Measurements from ENCODE around the gene ATP6V0D1. TPM values are rescaled to one million over a fixed set of nuclear protein-coding genes. Genes with fewer than 3 reads are reported as not detected.

ATP6V0D1 gene
- total and polyA plus RNA-seq, 2 of the 4 experiments (the other 2 are of a cell fraction): 112 to 124 TPM

GRCh38 chr16:67451061-67451703, 29.8 kb downstream of the ATP6V0D1 start:
- ATAC-seq (ENCODE audit: low read depth) (no peak), DNase-seq (no peak)
- no peak overlapping the region for H2AK5ac ChIP-seq (ENCODE audit: low read depth, low read length)
- no peak overlapping the region for H3K23ac ChIP-seq (ENCODE audit: low read depth, low read length)
- H3K4me3 ChIP-seq (ENCODE audit: insufficient read depth, low read depth, low read length): no peak overlapping the region
- no peaks in the 10 kb centered on the region for H3K9me3 ChIP-seq (ENCODE audit: control insufficient read depth, insufficient read depth, low read length)
- no peaks in the 10 kb centered on the region for H3K27me3 ChIP-seq (ENCODE audit: control insufficient read depth, insufficient read depth, low read length)
- ChIA-PET CTCF (no interaction called here), POLR2A (ENCODE audit: unreplicated experiment) (no interaction called here)
- no TSS peak for BruUV-seq (replicated peaks)
- no peak overlapping the region for H3K27ac ChIP-seq (ENCODE audit: insufficient read depth, low read length)
- peaks cover 11 to 51% of the 10 kb centered on the region in 2 experiments for H3K79me1 ChIP-seq (ENCODE audit: low read depth in 1 of 2, low read length in 2 of 2)
- peaks cover 11% of the 10 kb centered on the region; the same call in 1 of the 2 replicates for H3K9me1 ChIP-seq (ENCODE audit: insufficient read depth, low read length)
- no peak overlapping the region for H4K8ac ChIP-seq (ENCODE audit: low read depth in 2 of 2, low read length in 2 of 2)
- dilution Hi-C loops (cut with HindIII; ENCODE audit: low sequenced_read_pairs, unreplicated experiment) (no loop called here), in situ Hi-C loops (cut with MboI; ENCODE audit: low sequenced_read_pairs) (loop anchor here (10.0 kb wide), 2 partner anchors 196 to 486 kb away; partner anchors contain the start of gene CES3), intact Hi-C loops (cut with micrococcal nuclease) (no loop called here)
- H2BK15ac ChIP-seq (ENCODE audit: low read depth, low read length): no peak overlapping the region
- peaks cover 17% of the 10 kb centered on the region; the same call in 1 of the 2 replicates for H3K36me3 ChIP-seq (ENCODE audit: control insufficient read depth, insufficient read depth, low read length)
- no peak overlapping the region for H4K5ac ChIP-seq (ENCODE audit: low read depth, low read length)
- H2AFZ ChIP-seq (replicated peaks; ENCODE audit: low read length, poor library complexity): no peak overlapping the region
- H2BK5ac ChIP-seq (ENCODE audit: low read depth, low read length, poor library complexity, severe bottlenecking): no peak overlapping the region
- H2BK120ac ChIP-seq (ENCODE audit: low read depth, low read length): no peak overlapping the region
- no peak overlapping the region for H3K56ac ChIP-seq (ENCODE audit: extremely low read depth, insufficient read depth, low read length)
- TF ChIP-seq CTCF (conservative IDR thresholded peaks at IDR 0.05; ENCODE audit: low read depth, low read length) (no peak), POLR2A (IDR thresholded peaks at IDR 0.05; ENCODE audit: low read depth, low read length) (no peak), BHLHE40 (IDR thresholded peaks at IDR 0.05; ENCODE audit: low read depth, low read length) (no peak), CHD1 (IDR thresholded peaks at IDR 0.05; ENCODE audit: low read depth, low read length) (no peak), FOS (IDR thresholded peaks at IDR 0.05; ENCODE audit: low read depth, low read length) (no peak), SMC3 (IDR thresholded peaks at IDR 0.05; ENCODE audit: low read depth, low read length) (no peak), ELK1 (IDR thresholded peaks at IDR 0.05; ENCODE audit: borderline replicate concordance, low read depth, low read length) (no peak)
- peaks cover 23% of the 10 kb centered on the region for H3K4me1 ChIP-seq (ENCODE audit: control insufficient read depth, insufficient read depth, low read length)
- H4K20me1 ChIP-seq (ENCODE audit: insufficient read depth, low read length): peaks cover 58% of the 10 kb centered on the region
- H4K91ac ChIP-seq (ENCODE audit: insufficient read depth, low read depth, low read length): no peak overlapping the region
- no peak overlapping the region for H3K14ac ChIP-seq (replicated peaks; ENCODE audit: low read depth, low read length)
- no peak overlapping the region for H2AK9ac ChIP-seq (replicated peaks; ENCODE audit: low read depth, low read length, poor library complexity)
- no peak overlapping the region for H3K9ac ChIP-seq (ENCODE audit: low read depth, low read length)
- H3K4me2 ChIP-seq (ENCODE audit: low read depth, low read length): no peak overlapping the region
- H2BK20ac ChIP-seq (ENCODE audit: low read depth, low read length): no peak overlapping the region
- no peak overlapping the region for H3K18ac ChIP-seq (ENCODE audit: low read depth, low read length)
- no peak overlapping the region for H3K4ac ChIP-seq (ENCODE audit: low read depth, low read length)
- WGBS, 2 experiments (ENCODE audit: extremely low coverage in 2 of 2, insufficient read length in 1 of 2): 100% methylated on average over 1 of the region's 12 CpGs; no CpG with 5 or more reads in 1 of the 2 experiments
